ENCODE results near the gene DNAJC24. TPM values are rescaled to one million over a fixed set of nuclear protein-coding genes. Genes with fewer than 3 reads are reported as not detected.

The DNAJC24 gene
- polyA plus RNA-seq, 1 donor, result 12.7 TPM

Other genes with a start within 250 kb of the DNAJC24 start
- 0.08 TPM for gene DCDC1, start 121 bp upstream of the DNAJC24 start, polyA plus RNA-seq (ENCODE audit: insufficient read length)
- 20.5 TPM for gene IMMP1L, start 139.8 kb downstream of the DNAJC24 start, polyA plus RNA-seq (ENCODE audit: insufficient read length)
- 13.8 TPM for gene ELP4, start 139.9 kb downstream of the DNAJC24 start, polyA plus RNA-seq (ENCODE audit: insufficient read length)

All from hindlimb muscle (tissue), 1 donor.